Measurements from ENCODE around the gene EIF4EBP2.

DNA sequence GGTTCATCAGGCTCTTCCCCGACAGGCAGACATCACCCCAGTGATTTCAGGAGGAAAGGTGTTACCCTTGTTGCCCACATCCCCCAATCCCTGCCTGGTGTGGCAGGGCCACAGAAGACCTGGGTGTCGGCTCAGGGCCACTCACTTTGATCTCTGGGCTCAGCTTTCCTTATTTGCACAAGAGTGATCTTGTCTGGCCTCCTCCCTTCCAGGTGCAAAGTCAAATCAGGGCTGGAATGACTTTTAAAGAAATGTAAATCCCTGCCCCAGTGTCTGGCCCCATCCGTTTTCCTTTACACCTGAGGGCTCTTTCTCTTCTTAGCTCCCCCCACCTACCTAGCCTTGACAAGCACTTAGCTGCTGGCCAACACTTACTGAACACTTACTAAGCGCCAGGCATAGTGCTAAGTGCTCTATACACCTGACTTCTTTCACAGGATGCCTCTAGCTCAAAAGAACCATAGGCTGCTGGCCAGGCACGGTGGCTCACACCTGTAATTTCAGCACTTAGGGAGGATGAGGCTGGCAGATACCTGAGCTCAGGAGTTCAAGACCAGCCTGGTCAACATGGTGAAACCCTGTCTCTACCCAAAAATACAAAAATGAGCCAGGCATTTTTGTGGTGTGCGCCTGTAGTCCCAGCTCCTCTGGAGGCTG lies 38.5 kb downstream of the EIF4EBP2 start:
- TF ChIP-seq EZH2phosphoT487 (IDR thresholded peaks at IDR 0.05; ENCODE audit: borderline replicate concordance, low read depth) (no peak), CTCF (IDR thresholded peaks at IDR 0.05) (no peak), YY1 (IDR thresholded peaks at IDR 0.05; ENCODE audit: low read depth) (no peak)
